ENCODE measurements around the gene ETS2.

- TF ChIP-seq CTCF (IDR thresholded peaks at IDR 0.05) (no peak), POLR2A (IDR thresholded peaks at IDR 0.05) (no peak)
Observed at GRCh38 chr21:38843379-38843778, 37.6 kb downstream of the ETS2 start.

Data from thyroid gland (tissue), 4 donors.